HFFc6 (cell line): ENCODE measurements around the gene F13A1. TPM values are rescaled to one million over a fixed set of nuclear protein-coding genes. Genes with fewer than 3 reads are reported as not detected.

ENCODE experiments used
- DNase-seq: peaks from one replicate; pipeline ENCODE4 v3.0.0-alpha.2; 2018
- H3K27ac Mint-ChIP-seq: 2 replicates; pipeline ENCODE4 v1.8.0; 2020; ENCODE audit warnings: mild to moderate bottlenecking, mixed read lengths
- H3K27me3 Mint-ChIP-seq: 2 replicates; pipeline ENCODE4 v1.8.0; 2021; ENCODE audit warnings: mild to moderate bottlenecking, moderate library complexity, mixed read lengths; ENCODE audit not compliant: insufficient read depth
- H3K36me3 Mint-ChIP-seq: 2 replicates; pipeline ENCODE4 v1.8.0; 2021; ENCODE audit warnings: low read depth, mixed read lengths
- H3K4me1 Mint-ChIP-seq: 2 replicates; pipeline ENCODE4 v1.8.0; 2020; ENCODE audit warnings: low read depth, mixed read lengths
- H3K4me3 Mint-ChIP-seq: 2 replicates; pipeline ENCODE4 v1.8.0; 2020; ENCODE audit warnings: mild to moderate bottlenecking, moderate library complexity, mixed read lengths
- H3K9me3 Mint-ChIP-seq: 2 replicates; pipeline ENCODE4 v1.8.0; 2020; ENCODE audit warnings: mild to moderate bottlenecking, mixed read lengths
- total RNA-seq, 6 experiments: library from RNA; stranded (reverse); fragmentation: NEBNext Ultra II Directional; extraction: Animal tissue kit (Norgen Biotek cat#: 25700); gene quantifications; 2 replicates in 1 of 6; 3 replicates in 5 of 6; pipeline ENCODE4 v1.2.3, GENCODE V29; 2021
- TF ChIP-seq, protein P1 (sequence below): fragments of 200-600 bp; sonication (generic); IDR thresholded peaks from 2 replicates; pipeline ENCODE4 v1.5.0; 2021; ENCODE audit warnings: antibody characterized with exemption, mild to moderate bottlenecking

F13A1 gene
- total RNA-seq, 6 experiments from 2014 or later: 0.06 TPM; not detected in 5

DNA sequence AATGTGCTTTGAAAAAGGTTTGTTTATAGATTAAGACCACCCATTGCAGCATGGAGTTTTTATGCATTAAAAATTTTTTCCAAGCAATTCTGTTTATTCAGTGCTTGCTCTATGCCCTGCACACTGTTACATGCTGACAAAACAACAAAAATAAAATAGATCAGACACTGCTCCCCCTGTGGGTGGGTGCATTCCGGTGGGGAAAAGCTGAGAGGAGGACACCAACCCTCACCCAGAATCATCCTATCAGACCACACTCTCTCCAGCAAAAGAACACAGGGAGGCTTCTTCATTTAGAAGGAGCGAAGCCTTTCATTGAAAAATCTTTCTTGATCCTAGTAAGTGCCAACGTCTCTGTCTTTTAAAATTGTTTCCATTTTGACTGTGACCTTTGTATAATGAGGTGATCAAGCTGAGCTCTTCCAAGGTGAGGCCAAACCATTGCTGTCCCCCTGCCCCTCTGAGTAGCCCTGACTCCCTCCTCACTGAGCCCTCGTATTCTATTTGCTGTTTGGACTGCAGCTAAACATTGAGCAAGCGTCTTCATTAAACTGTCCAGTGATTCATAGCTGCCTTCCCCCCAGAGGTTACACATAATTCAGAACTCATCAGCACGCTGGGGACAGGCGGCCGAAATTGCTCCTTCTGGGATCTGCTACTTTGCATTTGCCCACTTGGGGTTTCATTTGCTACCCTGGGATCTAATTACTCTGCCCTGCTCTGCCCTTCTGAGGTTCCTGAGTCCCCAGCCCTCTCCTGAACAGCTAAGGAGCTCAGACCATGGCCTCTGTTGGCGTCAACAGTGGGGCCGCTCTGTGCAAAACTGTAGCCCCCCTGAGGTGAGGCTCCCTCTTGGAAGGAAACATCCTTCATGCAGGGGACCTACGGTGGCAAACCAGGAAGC is 102.4 kb downstream of the F13A1 start:
- TF ChIP-seq, protein P1, sequence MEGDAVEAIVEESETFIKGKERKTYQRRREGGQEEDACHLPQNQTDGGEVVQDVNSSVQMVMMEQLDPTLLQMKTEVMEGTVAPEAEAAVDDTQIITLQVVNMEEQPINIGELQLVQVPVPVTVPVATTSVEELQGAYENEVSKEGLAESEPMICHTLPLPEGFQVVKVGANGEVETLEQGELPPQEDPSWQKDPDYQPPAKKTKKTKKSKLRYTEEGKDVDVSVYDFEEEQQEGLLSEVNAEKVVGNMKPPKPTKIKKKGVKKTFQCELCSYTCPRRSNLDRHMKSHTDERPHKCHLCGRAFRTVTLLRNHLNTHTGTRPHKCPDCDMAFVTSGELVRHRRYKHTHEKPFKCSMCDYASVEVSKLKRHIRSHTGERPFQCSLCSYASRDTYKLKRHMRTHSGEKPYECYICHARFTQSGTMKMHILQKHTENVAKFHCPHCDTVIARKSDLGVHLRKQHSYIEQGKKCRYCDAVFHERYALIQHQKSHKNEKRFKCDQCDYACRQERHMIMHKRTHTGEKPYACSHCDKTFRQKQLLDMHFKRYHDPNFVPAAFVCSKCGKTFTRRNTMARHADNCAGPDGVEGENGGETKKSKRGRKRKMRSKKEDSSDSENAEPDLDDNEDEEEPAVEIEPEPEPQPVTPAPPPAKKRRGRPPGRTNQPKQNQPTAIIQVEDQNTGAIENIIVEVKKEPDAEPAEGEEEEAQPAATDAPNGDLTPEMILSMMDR: no peak
- peaks cover 25% of the 10 kb centered on the region for H3K9me3 Mint-ChIP-seq
- DNase-seq: no peak
- H3K27ac Mint-ChIP-seq: no peak overlapping the region; the same call in 1 of the 2 replicates
- no peaks in the 10 kb centered on the region for H3K27me3 Mint-ChIP-seq
- H3K4me3 Mint-ChIP-seq: no peak overlapping the region
- H3K4me1 Mint-ChIP-seq: no peaks in the 10 kb centered on the region
- no peaks in the 10 kb centered on the region for H3K36me3 Mint-ChIP-seq

- no peak overlapping the region for H3K4me3 Mint-ChIP-seq
- H3K4me1 Mint-ChIP-seq: no peaks in the 10 kb centered on the region
- no peak overlapping the region for H3K27ac Mint-ChIP-seq
- DNase-seq: no peak
- H3K36me3 Mint-ChIP-seq: peaks cover 4% of the 10 kb centered on the region; the same call in 1 of the 2 replicates
- TF ChIP-seq, protein P1: no peak
- H3K9me3 Mint-ChIP-seq: peaks cover 31% of the 10 kb centered on the region
- H3K27me3 Mint-ChIP-seq: no peaks in the 10 kb centered on the region
These were observed 109.5 kb downstream of the F13A1 start for GRCh38 chr6:6210994-6211393.

DNA sequence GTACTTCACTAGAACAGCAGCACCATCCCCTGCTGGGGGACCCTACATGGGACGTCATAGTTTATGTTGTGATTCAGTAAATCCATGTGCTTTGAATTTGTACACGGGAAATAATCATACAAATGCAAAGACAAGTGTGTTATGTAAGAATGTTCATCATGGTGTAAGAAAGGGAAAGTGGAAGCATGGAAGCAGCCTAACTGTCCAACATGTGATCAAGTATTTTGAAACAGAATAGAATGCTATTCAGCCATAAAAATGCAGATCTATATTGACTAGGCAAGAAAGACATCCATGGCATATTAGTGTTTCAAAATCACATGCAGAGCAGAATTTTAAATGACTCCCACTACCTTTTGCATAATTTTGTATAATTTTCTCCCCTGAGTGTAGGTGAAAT is 117.6 kb downstream of the F13A1 start:
- TF ChIP-seq, protein P1: no peak
- H3K9me3 Mint-ChIP-seq: peaks cover 64% of the 10 kb centered on the region
- H3K4me1 Mint-ChIP-seq: no peaks in the 10 kb centered on the region
- no peaks in the 10 kb centered on the region; the same call in 1 of the 2 replicates for H3K27me3 Mint-ChIP-seq
- no peak overlapping the region for H3K27ac Mint-ChIP-seq
- H3K36me3 Mint-ChIP-seq: no peaks in the 10 kb centered on the region; the same call in 1 of the 2 replicates
- no peak overlapping the region for H3K4me3 Mint-ChIP-seq
- no peak for DNase-seq

- no peak for DNase-seq
- Mint-ChIP-seq H3K36me3 (no peaks in the 10 kb centered on the region; the same call in 1 of the 2 replicates), H3K27me3 (no peaks in the 10 kb centered on the region; the same call in 1 of the 2 replicates), H3K4me1 (no peaks in the 10 kb centered on the region), H3K9me3 (peaks cover 66% of the 10 kb centered on the region), H3K27ac (no peak overlapping the region), H3K4me3 (no peak overlapping the region)
- TF ChIP-seq, protein P1: no peak
These were observed 119.3 kb downstream of the F13A1 start for GRCh38 chr6:6201200-6201599.

- TF ChIP-seq, protein P1: no peak
- Mint-ChIP-seq H3K4me1 (no peaks in the 10 kb centered on the region), H3K36me3 (no peaks in the 10 kb centered on the region; the same call in 1 of the 2 replicates), H3K27ac (no peak overlapping the region), H3K9me3 (peaks cover 70% of the 10 kb centered on the region), H3K4me3 (no peak overlapping the region), H3K27me3 (no peaks in the 10 kb centered on the region; the same call in 1 of the 2 replicates)
- DNase-seq: no peak
These were observed 120.8 kb downstream of the F13A1 start for GRCh38 chr6:6199678-6200077.
